Activated naive CD8-positive, alpha-beta T cell (primary cell): ENCODE data around the gene NSMCE3.

Source experiments
- H3K27ac Mint-ChIP-seq: one replicate; pipeline ENCODE4 v1.8.0; 2021; ENCODE audit warnings: mixed read lengths
- H3K27me3 Mint-ChIP-seq: one replicate; pipeline ENCODE4 v1.8.0; 2021; ENCODE audit warnings: mixed read lengths
- H3K36me3 Mint-ChIP-seq: one replicate; pipeline ENCODE4 v1.8.0; 2021; ENCODE audit warnings: mixed read lengths
- H3K4me1 Mint-ChIP-seq: one replicate; pipeline ENCODE4 v1.8.0; 2021; ENCODE audit warnings: low read depth, mixed read lengths
- H3K4me3 Mint-ChIP-seq: one replicate; pipeline ENCODE4 v1.8.0; 2021; ENCODE audit warnings: mild to moderate bottlenecking, mixed read lengths
- H3K9me3 Mint-ChIP-seq: one replicate; pipeline ENCODE4 v1.8.0; 2021; ENCODE audit warnings: low read depth, mixed read lengths

Gene NSMCE3

GRCh38 chr15:29280514-29280913, 10.9 kb upstream of the NSMCE3 start:
- Mint-ChIP-seq H3K9me3 (no peaks in the 10 kb centered on the region), H3K4me3 (no peak overlapping the region), H3K27me3 (peaks cover 16% of the 10 kb centered on the region), H3K36me3 (no peaks in the 10 kb centered on the region), H3K27ac (no peak overlapping the region), H3K4me1 (no peaks in the 10 kb centered on the region)

- Mint-ChIP-seq H3K9me3 (no peaks in the 10 kb centered on the region), H3K4me1 (no peaks in the 10 kb centered on the region), H3K4me3 (no peak overlapping the region), H3K27ac (no peak overlapping the region), H3K27me3 (peaks cover 5% of the 10 kb centered on the region), H3K36me3 (no peaks in the 10 kb centered on the region)
These were observed 8.9 kb upstream of the NSMCE3 start for GRCh38 chr15:29278436-29279105.

GRCh38 chr15:29276366-29276765, 6.7 kb upstream of the NSMCE3 start:
- Mint-ChIP-seq H3K9me3 (no peaks in the 10 kb centered on the region), H3K27me3 (peaks cover 3% of the 10 kb centered on the region), H3K4me3 (no peak overlapping the region), H3K27ac (no peak overlapping the region), H3K4me1 (peaks cover 1% of the 10 kb centered on the region), H3K36me3 (peaks cover 2% of the 10 kb centered on the region)

GRCh38 chr15:29275855-29276254, 6.2 kb upstream of the NSMCE3 start:
- H3K36me3 Mint-ChIP-seq: peaks cover 2% of the 10 kb centered on the region
- peaks cover 4% of the 10 kb centered on the region for H3K4me1 Mint-ChIP-seq
- no peak overlapping the region for H3K27ac Mint-ChIP-seq
- H3K4me3 Mint-ChIP-seq: no peak overlapping the region
- no peaks in the 10 kb centered on the region for H3K9me3 Mint-ChIP-seq
- peaks cover 3% of the 10 kb centered on the region for H3K27me3 Mint-ChIP-seq

- H3K27me3 Mint-ChIP-seq: no peaks in the 10 kb centered on the region
- H3K27ac Mint-ChIP-seq: no peak overlapping the region
- H3K4me3 Mint-ChIP-seq: no peak overlapping the region
- peaks cover 2% of the 10 kb centered on the region for H3K36me3 Mint-ChIP-seq
- peaks cover 12% of the 10 kb centered on the region for H3K4me1 Mint-ChIP-seq
- no peaks in the 10 kb centered on the region for H3K9me3 Mint-ChIP-seq
These were observed 5.3 kb upstream of the NSMCE3 start for GRCh38 chr15:29274946-29275345.

- Mint-ChIP-seq H3K36me3 (peaks cover 2% of the 10 kb centered on the region), H3K9me3 (no peaks in the 10 kb centered on the region), H3K27me3 (no peaks in the 10 kb centered on the region), H3K4me1 (peaks cover 32% of the 10 kb centered on the region), H3K4me3 (no peak overlapping the region), H3K27ac (no peak overlapping the region)
These were observed 2.6 kb upstream of the NSMCE3 start for GRCh38 chr15:29272219-29272618.

- H3K4me3 Mint-ChIP-seq: no peak overlapping the region
- H3K27ac Mint-ChIP-seq: peak overlapping the region; percentile 99
- H3K4me1 Mint-ChIP-seq: peaks cover 44% of the 10 kb centered on the region
These were observed 1.4 kb upstream of the NSMCE3 start for GRCh38 chr15:29270976-29271375.

GRCh38 chr15:29270169-29270955, 740 bp upstream of the NSMCE3 start:
- Mint-ChIP-seq H3K27ac (peak overlapping the region; percentile 99), H3K9me3 (no peaks in the 10 kb centered on the region), H3K36me3 (peaks cover 3% of the 10 kb centered on the region), H3K27me3 (no peaks in the 10 kb centered on the region), H3K4me1 (peaks cover 48% of the 10 kb centered on the region), H3K4me3 (peak overlapping the region; percentile 96)

More at GRCh38 chr15:29270976-29271375, 1.4 kb upstream of the NSMCE3 start:
- Mint-ChIP-seq H3K27me3 (no peaks in the 10 kb centered on the region), H3K9me3 (no peaks in the 10 kb centered on the region), H3K36me3 (peaks cover 3% of the 10 kb centered on the region)

- no peaks in the 10 kb centered on the region for H3K9me3 Mint-ChIP-seq
- H3K4me3 Mint-ChIP-seq: peak overlapping the region; percentile 98
- H3K27ac Mint-ChIP-seq: peak overlapping the region; percentile 97
- peaks cover 3% of the 10 kb centered on the region for H3K36me3 Mint-ChIP-seq
- no peaks in the 10 kb centered on the region for H3K27me3 Mint-ChIP-seq
- H3K4me1 Mint-ChIP-seq: peaks cover 50% of the 10 kb centered on the region
These were observed 727 bp downstream of the NSMCE3 start for GRCh38 chr15:29268706-29269484.

- Mint-ChIP-seq H3K27ac (peak overlapping the region; percentile 14), H3K9me3 (no peaks in the 10 kb centered on the region), H3K27me3 (no peaks in the 10 kb centered on the region), H3K4me1 (peaks cover 67% of the 10 kb centered on the region), H3K36me3 (peaks cover 2% of the 10 kb centered on the region), H3K4me3 (peak overlapping the region; percentile 98)
These were observed 3.5 kb downstream of the NSMCE3 start for GRCh38 chr15:29266052-29266582.

GRCh38 chr15:29263289-29263688, 6.3 kb downstream of the NSMCE3 start:
- H3K4me1 Mint-ChIP-seq: peaks cover 45% of the 10 kb centered on the region
- no peak overlapping the region for H3K27ac Mint-ChIP-seq
- no peaks in the 10 kb centered on the region for H3K9me3 Mint-ChIP-seq
- peaks cover 2% of the 10 kb centered on the region for H3K36me3 Mint-ChIP-seq
- H3K4me3 Mint-ChIP-seq: no peak overlapping the region
- no peaks in the 10 kb centered on the region for H3K27me3 Mint-ChIP-seq

- H3K4me1 Mint-ChIP-seq: peaks cover 42% of the 10 kb centered on the region
- H3K27ac Mint-ChIP-seq: no peak overlapping the region
- no peaks in the 10 kb centered on the region for H3K27me3 Mint-ChIP-seq
- peaks cover 2% of the 10 kb centered on the region for H3K36me3 Mint-ChIP-seq
- H3K9me3 Mint-ChIP-seq: no peaks in the 10 kb centered on the region
- no peak overlapping the region for H3K4me3 Mint-ChIP-seq
These were observed 6.9 kb downstream of the NSMCE3 start for GRCh38 chr15:29262738-29263137.

- Mint-ChIP-seq H3K27me3 (no peaks in the 10 kb centered on the region), H3K36me3 (no peaks in the 10 kb centered on the region), H3K27ac (no peak overlapping the region), H3K9me3 (no peaks in the 10 kb centered on the region), H3K4me1 (peaks cover 23% of the 10 kb centered on the region), H3K4me3 (no peak overlapping the region)
These were observed 8.7 kb downstream of the NSMCE3 start for GRCh38 chr15:29260896-29261295.

GRCh38 chr15:29259233-29259632, 10.4 kb downstream of the NSMCE3 start:
- H3K27ac Mint-ChIP-seq: no peak overlapping the region
- peaks cover 18% of the 10 kb centered on the region for H3K4me1 Mint-ChIP-seq
- no peaks in the 10 kb centered on the region for H3K9me3 Mint-ChIP-seq
- no peaks in the 10 kb centered on the region for H3K27me3 Mint-ChIP-seq
- no peaks in the 10 kb centered on the region for H3K36me3 Mint-ChIP-seq
- no peak overlapping the region for H3K4me3 Mint-ChIP-seq

GRCh38 chr15:29252234-29252633, 17.4 kb downstream of the NSMCE3 start:
- H3K9me3 Mint-ChIP-seq: peaks cover 3% of the 10 kb centered on the region
- H3K27ac Mint-ChIP-seq: no peak overlapping the region
- H3K4me3 Mint-ChIP-seq: no peak overlapping the region
- H3K27me3 Mint-ChIP-seq: no peaks in the 10 kb centered on the region
- peaks cover 5% of the 10 kb centered on the region for H3K36me3 Mint-ChIP-seq
- H3K4me1 Mint-ChIP-seq: no peaks in the 10 kb centered on the region
